Panc1 (cell line): ENCODE data around the gene EXOC8.

Experiments used
- SIN3A ChIP-seq: IDR thresholded peaks from 2 replicates; pipeline ENCODE4 v1.6.1; 2012; ENCODE audit warnings: low read depth, mild to moderate bottlenecking, low read length, moderate library complexity, borderline replicate concordance; ENCODE audit not compliant: insufficient read depth
- TF ChIP-seq, protein P1 (sequence below): fragments of 450-650 bp; IDR thresholded peaks from 2 replicates; pipeline ENCODE4 v1.5.1; 2017; ENCODE audit warnings: mild to moderate bottlenecking

DNA sequence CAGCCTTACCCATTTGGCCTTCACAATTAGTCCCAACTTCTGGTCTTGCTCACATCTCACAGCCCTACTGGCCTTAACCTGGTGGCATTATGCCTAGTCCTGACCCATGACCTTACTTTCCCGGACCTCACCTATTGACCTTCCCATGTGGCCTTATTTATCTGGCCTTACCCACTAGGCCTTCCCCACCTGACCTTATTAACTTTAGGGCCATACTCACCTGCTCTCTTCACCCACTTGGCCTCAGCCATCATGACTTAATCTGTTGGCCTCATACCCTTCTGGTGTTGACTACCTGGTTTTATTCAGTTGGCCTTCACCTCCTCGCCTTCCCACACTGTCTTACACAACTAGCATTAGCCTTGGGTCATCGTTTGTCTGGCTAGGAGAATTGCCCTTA, 35.7 kb downstream of the EXOC8 start:
- TF ChIP-seq, protein P1, sequence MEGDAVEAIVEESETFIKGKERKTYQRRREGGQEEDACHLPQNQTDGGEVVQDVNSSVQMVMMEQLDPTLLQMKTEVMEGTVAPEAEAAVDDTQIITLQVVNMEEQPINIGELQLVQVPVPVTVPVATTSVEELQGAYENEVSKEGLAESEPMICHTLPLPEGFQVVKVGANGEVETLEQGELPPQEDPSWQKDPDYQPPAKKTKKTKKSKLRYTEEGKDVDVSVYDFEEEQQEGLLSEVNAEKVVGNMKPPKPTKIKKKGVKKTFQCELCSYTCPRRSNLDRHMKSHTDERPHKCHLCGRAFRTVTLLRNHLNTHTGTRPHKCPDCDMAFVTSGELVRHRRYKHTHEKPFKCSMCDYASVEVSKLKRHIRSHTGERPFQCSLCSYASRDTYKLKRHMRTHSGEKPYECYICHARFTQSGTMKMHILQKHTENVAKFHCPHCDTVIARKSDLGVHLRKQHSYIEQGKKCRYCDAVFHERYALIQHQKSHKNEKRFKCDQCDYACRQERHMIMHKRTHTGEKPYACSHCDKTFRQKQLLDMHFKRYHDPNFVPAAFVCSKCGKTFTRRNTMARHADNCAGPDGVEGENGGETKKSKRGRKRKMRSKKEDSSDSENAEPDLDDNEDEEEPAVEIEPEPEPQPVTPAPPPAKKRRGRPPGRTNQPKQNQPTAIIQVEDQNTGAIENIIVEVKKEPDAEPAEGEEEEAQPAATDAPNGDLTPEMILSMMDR = no peak
- no peak for TF ChIP-seq SIN3A
